Stimulated activated CD8-positive, alpha-beta memory T cell treated with anti-CD3 and anti-CD28 coated beads, Interleukin-7, amount 100 ng/mL, for 1 hour (primary cell): Measurements from ENCODE around the gene CRNN.

Experiments
- DNase-seq, 2 donors: peaks; one replicate each; pipeline ENCODE4 v3.0.0-alpha.2; 2020; ENCODE audit warnings: low read depth in 2 of 2

The CRNN gene

DNA sequence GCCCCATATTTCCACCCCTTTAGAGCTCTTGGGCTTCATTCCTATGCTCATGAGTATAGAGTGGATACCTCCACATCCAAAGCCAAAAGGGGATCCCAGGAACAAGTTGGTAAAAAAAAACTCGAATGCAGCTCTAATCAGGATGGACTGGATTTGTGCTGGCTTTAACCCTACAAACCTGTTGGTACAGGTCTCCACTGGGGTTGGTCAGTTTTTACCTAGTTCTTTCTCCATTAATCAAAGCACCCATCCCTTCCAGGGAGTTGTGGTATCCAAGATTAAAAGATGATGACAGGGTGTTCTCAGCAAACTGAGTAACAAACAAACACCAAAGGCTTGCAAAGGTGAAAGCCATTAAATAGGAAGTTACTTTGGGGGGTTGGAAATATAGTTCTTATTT lies 5.9 kb upstream of the CRNN start:
- DNase-seq: no peak

DNA sequence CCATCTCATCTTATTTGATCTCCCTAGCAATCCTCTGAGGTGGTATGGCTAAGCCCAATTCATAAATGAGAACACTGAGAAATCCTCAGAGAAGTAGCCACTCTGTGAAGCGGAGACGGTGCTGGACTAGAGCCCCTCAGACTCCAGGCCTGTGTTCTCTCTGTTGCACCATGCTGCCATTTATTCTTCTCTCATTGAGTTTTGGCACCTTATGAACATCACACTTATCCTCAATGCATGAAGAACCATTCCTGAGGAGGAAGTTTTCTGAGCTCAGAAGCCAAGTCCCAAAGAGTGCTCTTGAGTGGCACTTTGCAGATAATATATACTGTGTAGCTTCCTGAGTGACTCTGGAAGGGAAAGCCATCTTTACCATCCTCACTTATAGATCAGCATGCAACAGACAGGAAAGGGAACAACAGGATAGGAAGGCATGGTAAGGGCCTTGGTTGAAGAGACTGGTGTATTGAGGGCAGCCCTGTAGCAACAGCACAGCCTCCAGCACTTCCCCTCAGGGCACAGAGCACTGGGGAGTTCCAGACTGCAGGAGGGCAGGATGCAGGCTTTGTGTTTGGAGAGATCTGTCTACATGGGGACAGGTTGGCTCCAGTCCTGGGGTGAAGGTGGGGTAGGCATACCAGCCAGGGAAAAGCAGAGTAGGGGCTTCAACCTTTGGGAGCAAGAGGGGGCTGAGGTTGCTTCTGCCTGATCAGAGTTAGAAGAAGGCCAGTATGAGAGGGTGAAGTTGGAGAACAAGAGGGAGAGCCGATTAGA lies 1.6 kb upstream of the CRNN start:
- DNase-seq: no peak

- no peak for DNase-seq
Observed at GRCh38 chr1:152412756-152413155, 1.3 kb downstream of the CRNN start.

GRCh38 chr1:152411134-152411533 lies 2.9 kb downstream of the CRNN start:
- no peak for DNase-seq

- DNase-seq: no peak
Observed at GRCh38 chr1:152410599-152410998, 3.5 kb downstream of the CRNN start.

GRCh38 chr1:152410028-152410427 lies 4.0 kb downstream of the CRNN start:
- DNase-seq: no peak

- no peak for DNase-seq
Observed at GRCh38 chr1:152408664-152409063, 5.4 kb downstream of the CRNN start.

DNA sequence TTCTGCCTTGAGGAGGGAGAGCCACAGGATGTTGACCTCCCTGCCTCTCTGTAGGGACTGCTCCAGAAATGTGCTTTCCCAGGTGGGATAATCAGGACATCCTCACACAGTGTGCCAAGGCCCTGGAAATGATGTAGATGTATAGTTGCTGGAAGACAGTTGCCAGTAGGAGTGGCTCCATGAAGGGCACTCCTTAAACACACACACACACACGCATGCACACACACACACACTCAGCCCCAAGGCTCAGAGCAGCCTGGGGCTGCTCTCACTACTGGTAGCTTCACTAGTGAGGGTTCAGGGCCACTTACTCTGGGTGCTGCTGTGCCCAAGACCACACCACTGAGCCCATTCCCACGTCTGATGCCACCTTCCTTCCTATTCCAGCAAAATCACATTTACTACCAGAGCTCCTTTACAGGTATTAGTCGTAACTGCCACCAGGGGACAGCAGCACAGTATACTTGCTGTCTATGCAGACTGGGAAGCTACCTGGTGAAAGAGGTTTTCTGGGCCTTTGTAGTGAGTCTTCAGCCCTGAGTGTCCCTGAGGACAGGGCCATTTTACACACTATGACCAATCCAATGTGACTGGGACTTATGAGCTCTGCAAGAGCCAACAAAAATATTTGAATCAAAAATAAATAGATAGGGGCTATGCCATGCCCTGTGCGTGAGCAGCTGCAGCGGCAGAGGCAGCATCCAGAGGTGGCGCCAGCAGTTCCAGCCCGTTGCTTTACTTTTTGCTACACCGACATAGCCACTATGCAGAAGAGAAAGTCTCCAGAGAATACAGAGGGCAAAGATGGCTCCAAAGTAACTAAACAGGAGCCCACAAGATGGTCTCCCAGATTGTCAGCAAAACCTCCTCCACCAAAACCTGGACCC lies 15.0 kb downstream of the CRNN start:
- DNase-seq: no peak

- DNase-seq: no peak
Observed at GRCh38 chr1:152397474-152397873, 16.6 kb downstream of the CRNN start.

DNA sequence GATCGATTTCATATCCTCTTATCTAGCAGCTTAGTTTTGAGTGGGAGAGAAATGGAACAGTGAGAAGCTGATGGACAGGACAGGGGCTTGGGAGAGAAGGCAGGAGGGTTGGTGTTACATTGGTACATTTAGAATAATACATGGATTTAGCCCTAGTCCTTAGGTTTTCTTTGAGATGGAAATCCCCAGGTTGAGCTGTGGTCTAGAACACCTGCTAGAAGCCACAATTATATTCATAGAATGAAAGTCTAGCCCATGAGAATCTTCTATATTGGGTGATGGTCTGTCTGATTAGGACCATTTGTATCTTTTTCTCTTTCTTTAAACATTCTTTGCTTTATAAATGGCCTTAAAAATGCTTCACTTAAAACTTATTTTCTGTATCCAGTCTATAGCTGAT lies 19.9 kb downstream of the CRNN start:
- DNase-seq: no peak

DNA sequence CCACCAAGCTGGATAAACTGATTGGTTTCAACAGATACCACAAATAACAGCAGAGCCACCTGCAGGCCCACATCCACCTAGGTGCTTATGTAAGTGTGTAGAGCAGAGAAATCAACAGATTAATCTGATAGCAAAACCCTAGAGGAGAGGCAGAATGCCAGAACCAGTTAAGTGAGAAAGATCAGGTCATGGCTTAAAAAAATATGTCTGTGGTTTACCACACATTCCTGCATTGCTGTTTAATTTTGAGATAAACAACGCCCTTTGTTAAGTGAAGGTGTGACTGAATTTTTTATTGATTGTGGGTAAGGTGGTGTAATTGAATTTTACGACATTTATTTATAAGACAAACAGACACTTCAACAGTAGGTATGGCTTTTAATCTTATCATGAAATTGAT lies 21.2 kb downstream of the CRNN start:
- DNase-seq: no peak

- no peak for DNase-seq
Observed at GRCh38 chr1:152388889-152389288, 25.2 kb downstream of the CRNN start.

DNA sequence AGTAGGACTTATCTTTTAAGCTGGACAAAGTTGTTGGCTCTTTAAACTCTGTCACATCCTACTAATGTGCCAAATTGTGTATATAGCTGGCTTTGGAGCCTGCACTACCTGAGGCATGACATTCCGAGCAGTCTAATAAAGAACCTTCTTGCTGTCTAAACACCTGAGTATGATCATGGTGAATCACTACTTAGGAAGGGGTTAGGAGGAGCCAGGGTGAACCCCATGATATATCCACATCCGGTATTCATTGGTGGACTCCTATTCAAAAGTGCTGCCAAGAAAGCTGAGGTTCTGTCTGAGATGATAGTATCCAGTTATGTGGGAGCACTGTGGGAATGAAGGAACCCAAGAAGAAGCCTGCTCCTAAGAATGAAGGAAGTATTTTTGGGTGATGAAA lies 27.1 kb downstream of the CRNN start:
- no peak for DNase-seq

DNA sequence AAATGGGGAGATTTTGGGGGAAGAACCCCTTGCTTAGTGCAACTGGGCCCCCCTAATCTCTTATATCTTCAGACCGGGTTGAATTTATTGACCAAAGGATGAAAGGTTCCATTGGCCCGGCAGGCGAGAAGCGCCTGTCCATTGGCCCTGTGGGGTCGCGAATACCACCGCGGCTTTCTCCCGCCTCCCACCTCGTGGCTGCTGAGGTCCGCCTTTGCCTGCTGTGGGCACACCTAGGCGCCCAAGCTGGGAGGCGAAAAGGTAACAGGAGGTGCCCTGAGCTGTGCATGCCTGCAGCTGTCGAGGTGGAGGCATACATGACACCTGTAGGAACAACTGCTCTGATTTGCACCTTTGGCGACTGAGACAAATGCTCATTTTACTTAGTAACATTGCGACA lies 33.1 kb downstream of the CRNN start:
- no peak for DNase-seq

GRCh38 chr1:152374451-152374850 lies 39.6 kb downstream of the CRNN start:
- DNase-seq: no peak

DNA sequence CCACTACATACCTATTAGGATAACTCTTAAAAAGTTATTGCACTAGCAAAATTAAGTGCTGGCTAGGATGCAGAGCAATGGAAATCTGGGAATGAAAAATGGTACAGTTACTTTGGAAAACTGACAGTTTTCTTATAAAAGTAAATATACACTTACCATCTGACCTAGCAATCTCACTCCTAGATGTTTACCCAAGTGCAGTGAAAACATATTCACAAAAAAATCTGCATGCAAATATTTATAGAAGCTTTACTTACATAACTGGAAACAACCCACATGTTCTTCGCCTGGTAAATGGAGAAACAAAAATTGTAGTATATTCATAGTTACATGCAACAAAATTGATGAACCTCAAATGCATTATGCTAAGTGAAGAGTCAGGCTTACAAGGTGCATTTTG lies 41.4 kb downstream of the CRNN start:
- no peak for DNase-seq

- no peak for DNase-seq
Observed at GRCh38 chr1:152367436-152367835, 46.6 kb downstream of the CRNN start.

GRCh38 chr1:152359906-152360305 lies 54.2 kb downstream of the CRNN start, which contains the start of gene FLG2:
Gene FLG2, minus strand, starts transcription at chr1:152360006. Its CDS starts 1,122 bp downstream, at chr1:152358884.
- no peak for DNase-seq
